OCI-LY1 (cell line): ENCODE results near the gene EEPD1.
A peak's percentile ranks its signal among the peaks of the same experiment; 100 is the strongest.

ENCODE experiments used
- H2AFZ ChIP-seq: fragments of 200-600 bp; sonication (generic), shearing (Covaris generic); 2 replicates; pipeline ENCODE4 v1.6.0; 2014; ENCODE audit warnings: antibody characterized with exemption, mild to moderate bottlenecking, low read length
- H3F3A ChIP-seq: fragments of 200-600 bp; sonication (generic), shearing (Covaris generic); 2 replicates; pipeline ENCODE4 v1.6.0; 2014; ENCODE audit warnings: mild to moderate bottlenecking, antibody characterized with exemption, low read length, moderate library complexity; ENCODE audit not compliant: insufficient read depth
- H3K27ac ChIP-seq: fragments of 200-600 bp; sonication (generic); 2 replicates; pipeline ENCODE4 v1.5.1; 2014; ENCODE audit warnings: low read length, mixed run types, mild to moderate bottlenecking, low read depth; ENCODE audit not compliant: poor library complexity, severe bottlenecking
- H3K27me3 ChIP-seq: fragments of 200-600 bp; sonication (generic); 2 replicates; pipeline ENCODE4 v1.6.0; 2014; ENCODE audit warnings: antibody characterized with exemption, mild to moderate bottlenecking, low read length, moderate library complexity; ENCODE audit not compliant: insufficient read depth
- H3K36me3 ChIP-seq: fragments of 200-600 bp; sonication (generic); 2 replicates; pipeline ENCODE4 v1.6.1; 2014; ENCODE audit warnings: mild to moderate bottlenecking, antibody characterized with exemption, low read length, moderate library complexity, mixed read lengths; ENCODE audit not compliant: insufficient read depth
- H3K4me1 ChIP-seq: fragments of 200-600 bp; sonication (generic); 2 replicates; pipeline ENCODE4 v1.5.1; 2014; ENCODE audit warnings: mild to moderate bottlenecking, low read length, moderate library complexity; ENCODE audit not compliant: insufficient read depth, severe bottlenecking
- H3K4me2 ChIP-seq: fragments of 200-600 bp; sonication (generic), shearing (Covaris generic); 2 replicates; pipeline ENCODE4 v1.6.1; 2014; ENCODE audit warnings: low read length
- H3K4me3 ChIP-seq: fragments of 200-600 bp; sonication (generic); 2 replicates; pipeline ENCODE4 v1.5.1; 2014; ENCODE audit warnings: low read length, low read depth, mild to moderate bottlenecking, mixed read lengths; ENCODE audit not compliant: poor library complexity, severe bottlenecking
- H3K79me2 ChIP-seq: fragments of 200-600 bp; shearing (Covaris generic); 2 replicates; pipeline ENCODE4 v1.6.1; 2016; ENCODE audit warnings: mixed run types, low read length, mixed read lengths; ENCODE audit not compliant: insufficient read depth
- H3K9ac ChIP-seq: fragments of 200-600 bp; sonication (generic), shearing (Covaris generic); 2 replicates; pipeline ENCODE4 v1.6.1; 2014; ENCODE audit warnings: mild to moderate bottlenecking, low read length, mixed read lengths
- H3K9me2 ChIP-seq: fragments of 200-600 bp; sonication (generic), shearing (Covaris generic); 2 replicates; pipeline ENCODE4 v1.6.1; 2014; ENCODE audit warnings: low read depth, mild to moderate bottlenecking, low read length, mixed read lengths
- H3K9me3 ChIP-seq: fragments of 200-600 bp; shearing (Covaris generic); 2 replicates; pipeline ENCODE4 v1.6.1; 2014; ENCODE audit warnings: low read length, mixed read lengths
- H4K20me1 ChIP-seq: fragments of 200-600 bp; sonication (generic), shearing (Covaris generic); 2 replicates; pipeline ENCODE4 v1.6.0; 2016; ENCODE audit warnings: mild to moderate bottlenecking, low read length; ENCODE audit not compliant: insufficient read depth
- CTCF ChIP-seq: fragments of 200-600 bp; sonication (generic), shearing (Covaris generic); IDR thresholded peaks from 2 replicates; pipeline ENCODE4 v1.5.1; 2017; ENCODE audit warnings: mild to moderate bottlenecking, antibody characterized with exemption, low read length, moderate library complexity, mixed read lengths
- EZH2 ChIP-seq: fragments of 200-600 bp; sonication (generic), shearing (Covaris generic); IDR thresholded peaks from 2 replicates; pipeline ENCODE4 v1.8.0; 2017; ENCODE audit warnings: borderline replicate concordance, mixed run types, mild to moderate bottlenecking, antibody characterized with exemption, low read length, moderate library complexity, mixed read lengths

Gene EEPD1

GRCh38 chr7:36191292-36191920 is 38.4 kb downstream of the EEPD1 start:
- Histone ChIP-seq H3K4me2 (peak overlapping the region; percentile 48), H2AFZ (no peak overlapping the region), H3K9me3 (no peaks in the 10 kb centered on the region), H3K27ac (peak overlapping the region; percentile 96), H3F3A (no peaks in the 10 kb centered on the region), H4K20me1 (no peaks in the 10 kb centered on the region), H3K9ac (peak overlapping the region; percentile 59), H3K4me3 (peak overlapping the region; percentile 5), H3K79me2 (no peaks in the 10 kb centered on the region), H3K27me3 (no peaks in the 10 kb centered on the region), H3K9me2 (no peaks in the 10 kb centered on the region), H3K4me1 (peaks cover 75% of the 10 kb centered on the region), H3K36me3 (no peaks in the 10 kb centered on the region)
- TF ChIP-seq CTCF (no peak), EZH2 (no peak)

- Histone ChIP-seq H3K4me1 (peaks cover 67% of the 10 kb centered on the region), H2AFZ (no peak overlapping the region), H3K9ac (peak overlapping the region; percentile 59), H3K9me2 (no peaks in the 10 kb centered on the region), H3K36me3 (no peaks in the 10 kb centered on the region), H3K4me2 (peak overlapping the region; percentile 53), H3K4me3 (peak overlapping the region; percentile 28), H4K20me1 (no peaks in the 10 kb centered on the region), H3K27ac (peak overlapping the region; percentile 96), H3F3A (no peaks in the 10 kb centered on the region), H3K27me3 (no peaks in the 10 kb centered on the region), H3K9me3 (no peaks in the 10 kb centered on the region), H3K79me2 (no peaks in the 10 kb centered on the region)
- TF ChIP-seq CTCF = no peak
Measured at GRCh38 chr7:36192053-36192824, 39.2 kb downstream of the EEPD1 start.

- Histone ChIP-seq H3K27me3 (no peaks in the 10 kb centered on the region), H3K4me2 (peak overlapping the region; percentile 53), H3K79me2 (no peaks in the 10 kb centered on the region), H3F3A (no peaks in the 10 kb centered on the region), H3K4me3 (peak overlapping the region; percentile 28), H3K9ac (peak overlapping the region; percentile 46), H3K27ac (peak overlapping the region; percentile 96), H2AFZ (no peak overlapping the region), H3K9me3 (no peaks in the 10 kb centered on the region), H4K20me1 (no peaks in the 10 kb centered on the region), H3K9me2 (no peaks in the 10 kb centered on the region), H3K4me1 (peaks cover 60% of the 10 kb centered on the region), H3K36me3 (no peaks in the 10 kb centered on the region)
- TF ChIP-seq EZH2 (no peak), CTCF (no peak)
Measured at GRCh38 chr7:36192877-36193276, 39.8 kb downstream of the EEPD1 start.
